ENCODE data around the gene GALNT17.

The GALNT17 gene

DNA sequence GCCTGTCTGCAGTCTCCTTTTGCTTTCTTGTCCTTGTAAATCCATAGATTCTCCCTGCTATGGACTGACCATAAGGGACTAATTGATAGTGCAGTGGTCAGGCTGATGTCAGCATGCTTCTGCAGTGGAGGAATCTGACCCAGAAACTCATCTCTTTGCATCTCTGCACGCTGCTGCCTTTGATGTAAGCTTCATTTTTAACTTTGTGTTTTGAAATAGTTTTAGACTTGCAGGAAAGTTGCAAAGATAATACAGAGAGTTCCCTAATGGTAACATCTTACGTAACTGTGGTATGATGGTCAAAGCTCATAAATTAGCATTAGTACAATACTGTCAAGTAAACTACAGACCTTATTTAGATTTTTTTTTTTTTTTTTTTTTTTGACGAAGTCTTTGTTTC, 89.6 kb downstream of the GALNT17 start:
- peaks cover 3% of the 10 kb centered on the region for H3K36me3 ChIP-seq (ENCODE audit: insufficient read depth, low read length)
- peaks cover 13% of the 10 kb centered on the region for H3K9me3 ChIP-seq (ENCODE audit: low read length)
- H3K4me3 ChIP-seq (ENCODE audit: low read length), result no peak overlapping the region
- H3K4me1 ChIP-seq (ENCODE audit: insufficient read depth, low read length), result no peaks in the 10 kb centered on the region
- H3K27me3 ChIP-seq (ENCODE audit: insufficient read depth, low read length), result no peaks in the 10 kb centered on the region
- no peak overlapping the region for H2AFZ ChIP-seq (ENCODE audit: low read depth, low read length)

DNA sequence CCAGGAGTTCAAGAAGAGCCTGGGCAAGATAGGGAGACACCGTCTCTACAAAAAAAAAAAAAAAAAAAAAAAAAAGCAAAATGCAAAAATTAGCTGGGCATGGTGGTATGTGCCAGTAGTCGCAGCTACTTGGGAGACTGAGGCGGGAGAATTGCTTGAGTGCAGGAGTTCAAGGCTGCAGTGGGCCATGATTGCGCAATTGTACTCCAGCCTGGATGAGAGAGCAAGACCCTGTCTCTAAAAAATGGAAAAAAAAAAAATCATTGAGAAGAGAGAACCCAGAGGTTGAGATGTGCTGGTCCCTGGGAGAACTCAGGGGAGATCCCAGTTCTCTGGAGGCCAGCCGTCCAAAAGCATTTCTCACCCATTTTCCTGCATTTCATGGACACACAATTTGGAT, 95.2 kb downstream of the GALNT17 start:
- Histone ChIP-seq H3K9me3 (ENCODE audit: low read length) (peaks cover 16% of the 10 kb centered on the region), H3K27me3 (ENCODE audit: insufficient read depth, low read length) (no peaks in the 10 kb centered on the region), H3K36me3 (ENCODE audit: insufficient read depth, low read length) (peaks cover 5% of the 10 kb centered on the region), H3K4me1 (ENCODE audit: insufficient read depth, low read length) (no peaks in the 10 kb centered on the region), H2AFZ (ENCODE audit: low read depth, low read length) (no peak overlapping the region), H3K4me3 (ENCODE audit: low read length) (no peak overlapping the region)

DNA sequence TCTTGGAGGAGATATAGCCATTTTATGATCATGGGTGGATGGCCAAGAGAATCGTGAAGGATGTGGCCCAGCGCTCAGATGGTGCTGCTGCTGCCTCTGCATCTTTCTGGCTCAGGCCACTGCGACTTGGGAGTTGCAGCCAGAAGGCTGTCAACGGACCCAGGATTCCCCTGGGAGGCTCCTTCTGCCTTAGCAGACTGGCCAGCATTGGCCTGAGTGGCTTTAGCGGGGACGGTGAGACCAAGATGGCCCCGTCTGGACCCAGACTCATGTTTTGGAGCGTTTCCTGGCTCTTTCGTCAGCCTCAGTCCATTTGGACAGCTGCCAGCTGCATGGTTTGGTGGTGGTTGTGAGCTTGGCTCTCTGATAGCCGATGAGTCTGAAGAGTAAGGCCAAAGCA, 97.2 kb downstream of the GALNT17 start:
- Histone ChIP-seq H2AFZ (ENCODE audit: low read depth, low read length) (no peak overlapping the region), H3K36me3 (ENCODE audit: insufficient read depth, low read length) (peaks cover 5% of the 10 kb centered on the region), H3K9me3 (ENCODE audit: low read length) (peaks cover 13% of the 10 kb centered on the region), H3K4me1 (ENCODE audit: insufficient read depth, low read length) (no peaks in the 10 kb centered on the region), H3K4me3 (ENCODE audit: low read length) (no peak overlapping the region), H3K27me3 (ENCODE audit: insufficient read depth, low read length) (no peaks in the 10 kb centered on the region)

DNA sequence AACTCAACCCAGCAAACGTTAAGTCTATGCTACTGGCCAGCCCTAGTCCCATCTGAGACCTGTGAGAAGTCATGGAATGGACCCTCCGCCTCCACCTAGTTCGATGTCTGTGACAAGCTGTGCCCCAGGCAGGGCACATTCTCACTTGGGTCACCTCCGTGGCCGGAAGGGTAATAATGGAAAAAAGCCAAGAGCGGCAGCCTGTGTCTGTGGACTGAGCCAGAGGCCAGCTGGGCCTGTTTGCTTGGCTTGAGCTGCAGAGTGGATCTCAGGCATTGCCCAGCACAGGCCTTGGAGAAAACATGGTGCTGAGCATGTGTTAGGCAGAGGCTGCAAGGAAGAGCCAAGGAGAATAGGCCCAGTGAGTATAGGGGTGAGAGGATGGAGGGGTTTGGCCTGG, 97.8 kb downstream of the GALNT17 start:
- Histone ChIP-seq H2AFZ (ENCODE audit: low read depth, low read length) (no peak overlapping the region), H3K9me3 (ENCODE audit: low read length) (peaks cover 13% of the 10 kb centered on the region), H3K27me3 (ENCODE audit: insufficient read depth, low read length) (no peaks in the 10 kb centered on the region), H3K4me3 (ENCODE audit: low read length) (no peak overlapping the region), H3K36me3 (ENCODE audit: insufficient read depth, low read length) (peaks cover 2% of the 10 kb centered on the region), H3K4me1 (ENCODE audit: insufficient read depth, low read length) (no peaks in the 10 kb centered on the region)

DNA sequence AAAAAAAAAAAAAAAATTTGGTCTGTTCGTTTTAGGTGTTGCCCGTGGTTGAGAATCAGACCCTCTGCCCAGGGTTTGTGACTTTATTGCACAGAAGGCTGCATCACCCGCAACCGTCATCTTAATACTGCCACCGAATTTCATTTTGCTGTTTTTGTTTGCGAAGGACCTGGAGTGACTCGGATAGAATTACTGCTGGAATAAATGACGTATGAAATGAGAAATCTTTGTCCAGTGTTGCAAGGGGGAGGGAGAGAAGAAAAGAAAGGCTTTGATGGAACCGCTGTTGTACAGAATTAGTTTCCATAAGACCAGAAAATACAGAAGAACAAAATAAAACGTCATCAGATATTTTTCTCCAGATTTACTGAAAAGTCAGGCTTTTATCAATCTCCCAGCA, 103.3 kb downstream of the GALNT17 start:
- no peaks in the 10 kb centered on the region for H3K9me3 ChIP-seq (ENCODE audit: low read length)
- no peaks in the 10 kb centered on the region for H3K36me3 ChIP-seq (ENCODE audit: insufficient read depth, low read length)
- H2AFZ ChIP-seq (ENCODE audit: low read depth, low read length), result no peak overlapping the region
- peaks cover 41% of the 10 kb centered on the region for H3K4me1 ChIP-seq (ENCODE audit: insufficient read depth, low read length)
- H3K27me3 ChIP-seq (ENCODE audit: insufficient read depth, low read length), result no peaks in the 10 kb centered on the region
- no peak overlapping the region for H3K4me3 ChIP-seq (ENCODE audit: low read length)

DNA sequence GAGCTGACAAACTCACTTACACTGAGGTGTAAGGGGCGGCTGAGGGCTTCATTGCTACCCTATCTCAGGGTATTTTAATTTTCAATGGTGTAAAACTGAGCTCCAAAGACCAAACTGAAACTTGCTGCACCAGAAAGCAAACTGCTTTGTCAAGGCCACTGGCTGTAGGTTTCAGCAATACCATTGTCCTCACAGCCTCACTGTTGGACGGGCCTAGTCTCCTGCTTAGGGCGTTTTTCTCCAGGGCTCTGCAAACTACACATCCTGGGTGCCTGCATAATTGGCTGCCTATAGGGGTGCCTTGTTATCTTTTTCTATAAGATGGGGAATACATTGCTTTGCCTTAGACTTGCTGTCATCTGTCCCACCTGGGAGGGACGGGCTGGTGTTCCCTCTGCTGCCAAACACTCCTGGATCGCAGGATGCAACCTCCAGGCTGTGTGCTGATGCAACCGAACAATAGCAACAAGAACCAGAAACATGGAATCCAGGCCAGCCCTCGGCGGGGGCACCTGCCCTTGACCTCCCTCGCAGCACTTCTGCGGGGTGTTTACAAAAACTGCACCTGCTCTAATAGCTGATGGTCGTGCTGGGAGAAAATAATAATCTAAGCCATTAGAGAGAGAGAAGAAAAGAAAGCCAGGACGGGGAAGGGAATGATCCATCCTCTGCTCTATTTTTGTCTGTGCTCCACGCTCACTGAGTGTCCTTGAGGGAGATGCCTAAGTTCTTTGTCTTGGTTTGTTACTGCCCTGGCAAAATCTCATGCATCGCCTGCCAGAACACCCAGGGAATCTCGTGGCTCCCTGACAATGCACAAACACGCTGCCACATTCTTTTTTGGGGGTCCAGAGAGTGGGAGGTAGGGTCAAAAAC, 104.5 kb downstream of the GALNT17 start:
- peaks cover 41% of the 10 kb centered on the region for H3K4me1 ChIP-seq (ENCODE audit: insufficient read depth, low read length)

DNA sequence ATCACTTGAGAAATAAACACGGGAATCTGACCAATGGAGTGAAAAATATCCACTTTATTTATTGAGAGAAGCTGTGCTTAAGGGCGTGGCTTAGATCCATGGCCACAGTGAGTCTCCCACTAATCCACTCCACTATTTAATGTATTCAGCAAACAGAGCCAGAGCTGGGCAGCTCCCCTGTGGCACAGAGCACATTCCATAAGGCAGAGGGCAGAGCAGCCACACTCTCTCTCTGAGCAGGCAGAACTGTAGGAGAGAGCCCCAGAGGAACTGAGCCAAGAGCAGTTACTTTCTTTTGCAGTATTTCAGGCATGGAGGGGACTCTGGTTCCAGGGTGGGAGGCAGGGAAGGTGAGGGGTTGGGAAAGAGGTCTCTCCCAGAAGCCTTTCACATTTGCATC, 106.0 kb downstream of the GALNT17 start:
- H3K36me3 ChIP-seq (ENCODE audit: insufficient read depth, low read length), result no peaks in the 10 kb centered on the region
- no peaks in the 10 kb centered on the region for H3K27me3 ChIP-seq (ENCODE audit: insufficient read depth, low read length)
- H3K9me3 ChIP-seq (ENCODE audit: low read length), result no peaks in the 10 kb centered on the region
- no peak overlapping the region for H2AFZ ChIP-seq (ENCODE audit: low read depth, low read length)
- no peak overlapping the region for H3K4me3 ChIP-seq (ENCODE audit: low read length)
- peaks cover 41% of the 10 kb centered on the region for H3K4me1 ChIP-seq (ENCODE audit: insufficient read depth, low read length)

More for the DNA sequence above, 104.5 kb downstream of the GALNT17 start:
- Histone ChIP-seq H2AFZ (ENCODE audit: low read depth, low read length) (no peak overlapping the region), H3K9me3 (ENCODE audit: low read length) (no peaks in the 10 kb centered on the region), H3K4me3 (ENCODE audit: low read length) (peak overlapping the region; percentile 10), H3K36me3 (ENCODE audit: insufficient read depth, low read length) (no peaks in the 10 kb centered on the region), H3K27me3 (ENCODE audit: insufficient read depth, low read length) (no peaks in the 10 kb centered on the region)

DNA sequence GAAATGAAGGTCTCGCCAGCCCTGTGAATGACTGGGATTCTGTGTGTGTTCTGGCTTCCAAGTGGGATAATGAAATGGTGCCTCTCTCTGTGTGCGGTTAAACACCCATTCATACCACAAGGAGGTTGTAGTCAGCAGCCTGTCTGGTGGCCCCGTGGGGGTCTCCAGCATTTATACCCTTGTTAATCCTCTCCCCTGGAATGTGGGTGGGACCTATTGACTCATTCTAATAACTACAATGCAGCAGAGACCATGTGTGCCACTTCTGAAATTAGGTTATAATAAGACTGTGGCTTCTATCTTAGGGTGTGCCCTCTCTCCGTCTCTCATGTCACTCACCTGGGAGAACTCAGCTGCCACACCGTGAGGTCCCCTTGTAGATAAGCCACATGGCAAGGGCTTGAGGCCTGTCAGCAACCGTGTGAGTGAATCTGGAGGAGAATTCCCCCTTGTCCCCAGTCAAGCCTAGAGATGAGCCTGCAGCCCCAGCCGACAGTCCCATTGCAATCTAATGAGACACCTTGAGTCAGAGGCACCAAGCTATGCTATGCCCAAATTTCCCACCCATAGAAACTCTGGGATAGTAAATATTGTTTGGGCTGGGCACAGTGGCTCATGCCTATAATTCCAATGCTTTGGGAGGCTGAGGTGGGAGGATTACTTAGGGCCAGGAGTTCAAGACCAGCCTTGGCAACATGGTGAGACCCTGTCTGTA, 106.8 kb downstream of the GALNT17 start:
- H3K4me1 ChIP-seq (ENCODE audit: insufficient read depth, low read length), result peaks cover 41% of the 10 kb centered on the region
- H3K36me3 ChIP-seq (ENCODE audit: insufficient read depth, low read length), result no peaks in the 10 kb centered on the region
- H3K27me3 ChIP-seq (ENCODE audit: insufficient read depth, low read length), result no peaks in the 10 kb centered on the region
- H3K9me3 ChIP-seq (ENCODE audit: low read length), result no peaks in the 10 kb centered on the region
- H2AFZ ChIP-seq (ENCODE audit: low read depth, low read length), result no peak overlapping the region
- H3K4me3 ChIP-seq (ENCODE audit: low read length), result no peak overlapping the region

DNA sequence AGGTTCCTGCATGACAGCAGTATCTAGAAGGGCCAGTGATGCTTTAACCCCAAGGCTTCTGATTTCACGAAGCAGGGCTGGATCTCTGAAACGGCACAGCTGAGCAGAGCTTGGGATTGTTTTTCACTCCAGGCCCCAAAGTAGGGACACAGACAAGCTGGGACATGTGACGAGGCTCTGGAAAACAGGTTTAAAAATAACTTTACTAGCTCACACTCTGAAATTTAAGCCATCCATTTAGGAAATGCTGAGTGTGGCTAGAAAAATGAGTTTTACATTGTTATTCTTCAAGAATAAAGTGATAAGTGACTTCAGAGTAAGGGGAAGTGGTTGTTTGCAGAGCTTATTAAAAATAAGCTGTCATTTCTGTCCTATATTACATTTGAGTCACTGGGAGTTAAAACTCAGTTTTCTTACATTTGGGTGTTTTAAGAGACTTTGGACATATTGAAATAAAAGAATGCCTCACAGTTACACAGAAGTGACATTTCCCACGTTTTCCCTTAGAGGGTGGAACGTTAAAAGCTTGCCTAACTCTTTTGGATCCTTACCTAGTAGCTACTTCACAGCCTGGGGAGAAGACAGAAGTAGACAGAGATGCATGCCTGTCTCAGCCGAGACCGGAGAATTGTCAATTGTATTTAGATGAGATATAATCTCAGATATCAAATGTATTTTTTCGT, 107.8 kb downstream of the GALNT17 start:
- Histone ChIP-seq H3K4me3 (ENCODE audit: low read length) (no peak overlapping the region), H2AFZ (ENCODE audit: low read depth, low read length) (no peak overlapping the region), H3K9me3 (ENCODE audit: low read length) (no peaks in the 10 kb centered on the region), H3K27me3 (ENCODE audit: insufficient read depth, low read length) (no peaks in the 10 kb centered on the region), H3K4me1 (ENCODE audit: insufficient read depth, low read length) (peaks cover 46% of the 10 kb centered on the region), H3K36me3 (ENCODE audit: insufficient read depth, low read length) (no peaks in the 10 kb centered on the region)

DNA sequence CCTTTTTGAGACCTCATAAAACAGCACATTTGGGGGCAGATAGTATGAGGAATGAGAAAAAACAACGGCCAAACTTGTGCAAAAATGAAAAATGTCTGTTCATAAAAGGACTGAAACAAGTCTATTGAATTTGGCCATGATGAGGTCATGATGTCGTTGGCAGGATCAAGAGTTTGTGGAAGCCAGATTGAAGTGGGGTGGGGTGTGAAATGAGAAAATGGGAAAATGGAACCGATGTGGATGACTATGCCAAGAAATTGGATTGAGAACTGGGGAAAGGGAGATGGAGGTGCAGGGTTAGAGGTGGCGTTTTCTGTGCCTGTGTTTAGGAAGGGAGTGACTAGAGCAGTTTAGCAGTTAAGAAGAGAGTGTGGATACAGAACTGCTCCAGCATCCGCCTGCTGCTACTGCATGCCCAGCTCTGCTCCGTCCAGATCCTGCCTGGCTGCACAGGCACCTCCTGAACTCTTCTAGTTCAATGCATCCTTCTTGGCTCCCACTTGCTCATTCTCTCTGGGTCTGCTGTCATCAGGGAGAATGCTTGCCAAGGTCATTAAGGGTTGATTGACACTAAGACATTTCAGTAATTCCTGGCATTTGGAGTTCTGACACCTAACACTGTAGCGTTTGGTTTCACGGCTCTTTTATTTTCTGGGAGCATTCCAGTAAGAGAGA, 111.9 kb downstream of the GALNT17 start:
- Histone ChIP-seq H3K9me3 (ENCODE audit: low read length) (no peaks in the 10 kb centered on the region), H3K4me3 (ENCODE audit: low read length) (no peak overlapping the region), H3K36me3 (ENCODE audit: insufficient read depth, low read length) (no peaks in the 10 kb centered on the region), H3K4me1 (ENCODE audit: insufficient read depth, low read length) (peaks cover 15% of the 10 kb centered on the region), H2AFZ (ENCODE audit: low read depth, low read length) (no peak overlapping the region), H3K27me3 (ENCODE audit: insufficient read depth, low read length) (no peaks in the 10 kb centered on the region)

DNA sequence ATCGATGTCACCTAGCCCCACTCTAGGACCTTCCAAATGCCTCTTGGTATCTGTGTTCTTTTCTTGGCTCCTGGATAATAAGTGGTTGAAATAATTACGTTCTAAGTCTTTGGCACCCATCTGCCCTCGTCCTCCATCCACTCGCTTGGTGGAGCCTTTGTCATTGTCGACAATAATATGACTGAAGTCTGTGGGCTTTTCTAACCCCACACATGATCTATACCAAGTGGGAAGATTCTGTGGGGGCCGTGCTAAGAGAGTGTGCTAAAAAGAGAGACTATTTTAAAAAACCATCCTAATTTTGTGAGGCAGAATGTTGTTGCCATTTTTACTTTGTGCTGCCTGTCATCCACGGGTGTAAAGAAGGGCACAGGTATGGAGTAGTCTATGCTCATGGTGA, 113.1 kb downstream of the GALNT17 start:
- Histone ChIP-seq H3K27me3 (ENCODE audit: insufficient read depth, low read length) (no peaks in the 10 kb centered on the region), H3K36me3 (ENCODE audit: insufficient read depth, low read length) (no peaks in the 10 kb centered on the region), H3K9me3 (ENCODE audit: low read length) (no peaks in the 10 kb centered on the region), H3K4me3 (ENCODE audit: low read length) (no peak overlapping the region), H3K4me1 (ENCODE audit: insufficient read depth, low read length) (peaks cover 5% of the 10 kb centered on the region), H2AFZ (ENCODE audit: low read depth, low read length) (no peak overlapping the region)

DNA sequence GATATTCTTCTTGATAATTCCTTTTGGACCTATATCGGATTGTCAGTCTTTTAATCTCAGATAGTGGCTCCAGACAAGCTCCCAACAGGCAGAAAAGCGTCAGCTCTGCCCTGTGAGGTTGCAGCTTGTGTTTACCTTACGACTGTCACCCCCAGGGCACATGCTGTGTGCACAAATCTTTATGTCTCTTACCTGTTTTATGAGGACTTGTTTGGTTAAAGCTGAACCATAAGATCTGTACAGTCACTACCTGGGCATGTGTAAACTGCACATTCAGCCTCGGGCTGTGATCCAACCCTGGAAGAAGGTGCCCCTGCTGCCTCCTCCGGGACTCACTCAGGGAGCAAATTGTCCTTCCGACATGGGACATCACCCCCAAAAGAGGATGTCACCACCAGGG, 119.8 kb downstream of the GALNT17 start:
- peaks cover 10% of the 10 kb centered on the region for H3K4me1 ChIP-seq (ENCODE audit: insufficient read depth, low read length)
- H3K36me3 ChIP-seq (ENCODE audit: insufficient read depth, low read length), result no peaks in the 10 kb centered on the region
- no peak overlapping the region for H2AFZ ChIP-seq (ENCODE audit: low read depth, low read length)
- no peaks in the 10 kb centered on the region for H3K27me3 ChIP-seq (ENCODE audit: insufficient read depth, low read length)
- no peak overlapping the region for H3K4me3 ChIP-seq (ENCODE audit: low read length)
- peaks cover 2% of the 10 kb centered on the region for H3K9me3 ChIP-seq (ENCODE audit: low read length)

DNA sequence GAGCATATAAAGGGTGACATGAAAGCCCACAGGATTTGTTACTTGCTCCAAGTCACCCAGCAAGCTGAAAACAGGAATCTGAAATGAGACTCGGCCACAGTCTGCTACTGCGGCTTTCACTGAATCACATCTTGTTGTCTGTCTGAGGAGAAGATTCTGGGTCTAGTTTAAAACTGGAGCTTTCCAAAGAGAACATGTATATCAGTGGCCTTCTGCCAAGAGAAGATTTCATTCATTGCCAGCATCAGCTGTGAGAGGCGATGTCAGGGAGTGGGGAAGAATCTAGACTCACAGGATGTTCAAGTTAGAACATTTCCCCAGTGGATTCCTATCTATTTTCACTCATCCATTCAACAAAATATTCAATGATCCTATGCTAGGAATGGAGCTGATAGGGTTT, 122.8 kb downstream of the GALNT17 start:
- no peaks in the 10 kb centered on the region for H3K27me3 ChIP-seq (ENCODE audit: insufficient read depth, low read length)
- no peak overlapping the region for H2AFZ ChIP-seq (ENCODE audit: low read depth, low read length)
- peaks cover 3% of the 10 kb centered on the region for H3K9me3 ChIP-seq (ENCODE audit: low read length)
- H3K4me1 ChIP-seq (ENCODE audit: insufficient read depth, low read length), result peaks cover 10% of the 10 kb centered on the region
- H3K4me3 ChIP-seq (ENCODE audit: low read length), result no peak overlapping the region
- H3K36me3 ChIP-seq (ENCODE audit: insufficient read depth, low read length), result peaks cover 2% of the 10 kb centered on the region

Measured in neuron (in vitro differentiated cells).